ENCODE results near the gene RPS19. TPM values are rescaled to one million over a fixed set of nuclear protein-coding genes. Genes with fewer than 3 reads are reported as not detected.

The RPS19 gene
- 1,000 to 10,000 TPM in 1 of 2 donors, 100 to 1,000 TPM in 1; 869 to 1,199 TPM for total RNA-seq
- 1,270 TPM for polyA plus RNA-seq (ENCODE audit: insufficient read depth, low read depth, low replicate concordance)
- long read RNA-seq, donor 1, transcript RPS19-205 (3 exons, 601 nt): minor isoform, 6 of 2,193 reads
- long read RNA-seq, donor 1, transcript RPS19-206 (6 exons, 2,359 nt): major isoform, 1,611 of 2,193 reads
- long read RNA-seq, donor 1, partial matches to known transcripts: 563 of 2,193 reads
- long read RNA-seq, donor 1, other reads (novel, unspliced or antisense): 6 of 2,193 reads
- long read RNA-seq, donor 2, transcript RPS19-206 (6 exons, 2,359 nt): major isoform, 1,030 of 1,778 reads
- long read RNA-seq, donor 2, partial matches to known transcripts: 734 of 1,778 reads
- long read RNA-seq, donor 2, other reads (novel, unspliced or antisense): 7 of 1,778 reads

DNA sequence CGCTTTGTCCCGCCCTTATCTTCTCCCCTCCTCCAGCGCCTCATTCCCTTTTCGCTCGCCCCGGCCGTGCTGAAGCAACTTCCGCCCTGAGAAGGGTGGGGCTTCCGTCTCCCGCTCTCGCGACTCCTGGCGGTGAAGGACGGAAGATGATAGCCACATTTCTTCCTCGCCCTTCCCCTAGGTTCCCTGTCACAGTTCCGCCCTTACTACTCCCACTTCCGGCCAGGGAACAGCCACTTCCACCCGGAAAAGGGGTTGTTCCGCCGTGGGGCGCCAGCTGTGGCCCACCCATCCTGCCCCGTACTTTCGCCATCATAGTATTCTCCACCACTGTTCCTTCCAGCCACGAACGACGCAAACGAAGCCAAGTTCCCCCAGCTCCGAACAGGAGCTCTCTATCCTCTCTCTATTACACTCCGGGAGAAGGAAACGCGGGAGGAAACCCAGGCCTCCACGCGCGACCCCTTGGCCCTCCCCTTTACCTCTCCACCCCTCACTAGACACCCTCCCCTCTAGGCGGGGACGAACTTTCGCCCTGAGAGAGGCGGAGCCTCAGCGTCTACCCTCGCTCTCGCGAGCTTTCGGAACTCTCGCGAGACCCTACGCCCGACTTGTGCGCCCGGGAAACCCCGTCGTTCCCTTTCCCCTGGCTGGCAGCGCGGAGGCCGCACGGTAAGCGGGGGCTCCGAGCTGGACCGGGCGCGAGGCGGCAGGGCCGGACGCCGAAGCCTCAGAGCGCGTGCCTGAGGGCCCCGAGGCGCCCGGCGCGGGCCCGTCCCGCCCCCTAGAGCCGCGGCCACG lies at the start of gene RPS19:
RPS19 (plus strand) TSS at position 638 of the 801 bp plus-strand sequence. CDS start 520 bp downstream, outside the sequence.
- intact Hi-C loops (cut with DNase I; ENCODE audit: low total_unique reads): no loop called here
- 1% methylated on average over 34 to 53 of the region's 76 CpGs for WGBS, 2 donors
- peaks cover 20% of the 10 kb centered on the region for H3K4me1 ChIP-seq
- peak within 1 kb of the TSS; percentile 79 to 99 for H3K4me3 ChIP-seq
- H3K36me3 ChIP-seq (ENCODE audit: low read depth, missing control alignments): no peaks in the 10 kb centered on the region
- TF ChIP-seq, protein P1, sequence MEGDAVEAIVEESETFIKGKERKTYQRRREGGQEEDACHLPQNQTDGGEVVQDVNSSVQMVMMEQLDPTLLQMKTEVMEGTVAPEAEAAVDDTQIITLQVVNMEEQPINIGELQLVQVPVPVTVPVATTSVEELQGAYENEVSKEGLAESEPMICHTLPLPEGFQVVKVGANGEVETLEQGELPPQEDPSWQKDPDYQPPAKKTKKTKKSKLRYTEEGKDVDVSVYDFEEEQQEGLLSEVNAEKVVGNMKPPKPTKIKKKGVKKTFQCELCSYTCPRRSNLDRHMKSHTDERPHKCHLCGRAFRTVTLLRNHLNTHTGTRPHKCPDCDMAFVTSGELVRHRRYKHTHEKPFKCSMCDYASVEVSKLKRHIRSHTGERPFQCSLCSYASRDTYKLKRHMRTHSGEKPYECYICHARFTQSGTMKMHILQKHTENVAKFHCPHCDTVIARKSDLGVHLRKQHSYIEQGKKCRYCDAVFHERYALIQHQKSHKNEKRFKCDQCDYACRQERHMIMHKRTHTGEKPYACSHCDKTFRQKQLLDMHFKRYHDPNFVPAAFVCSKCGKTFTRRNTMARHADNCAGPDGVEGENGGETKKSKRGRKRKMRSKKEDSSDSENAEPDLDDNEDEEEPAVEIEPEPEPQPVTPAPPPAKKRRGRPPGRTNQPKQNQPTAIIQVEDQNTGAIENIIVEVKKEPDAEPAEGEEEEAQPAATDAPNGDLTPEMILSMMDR (IDR thresholded peaks at IDR 0.05): peak; percentile 60 to 87 (median 78)
- no peak for TF ChIP-seq POLR2A (IDR thresholded peaks at IDR 0.05)
- no peaks in the 10 kb centered on the region for H3K27me3 ChIP-seq
- H3K27ac ChIP-seq: peak within 1 kb of the TSS; percentile 78 to 94
- no peaks in the 10 kb centered on the region for H3K9me3 ChIP-seq
- DNase-seq: peak; percentile 99

DNA sequence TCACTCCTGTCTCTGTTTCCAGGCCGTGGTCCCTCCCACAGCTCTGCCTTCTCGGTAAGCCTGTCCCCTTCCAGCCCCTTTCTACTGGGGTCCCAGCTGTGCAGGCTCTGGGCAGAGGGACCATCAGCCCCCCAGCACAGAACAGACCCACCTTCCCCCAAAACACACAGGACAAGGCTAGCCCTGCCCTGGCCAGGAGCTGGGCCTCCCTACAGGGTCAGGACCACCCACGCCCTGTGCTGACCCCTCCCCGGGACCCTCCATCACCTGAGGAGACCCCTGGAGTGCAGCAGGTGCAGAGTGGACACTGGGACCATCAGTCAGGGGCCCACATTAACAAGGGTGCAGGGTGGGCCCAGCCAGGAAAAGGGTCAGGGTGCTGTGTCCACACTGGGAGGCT lies 49.8 kb upstream of the RPS19 start:
- intact Hi-C loops (cut with DNase I; ENCODE audit: low total_unique reads): no loop called here
- no peak overlapping the region for H3K27ac ChIP-seq
- H3K36me3 ChIP-seq (ENCODE audit: low read depth, missing control alignments): no peaks in the 10 kb centered on the region
- DNase-seq: no peak
- H3K4me3 ChIP-seq: no peak overlapping the region
- H3K4me1 ChIP-seq: no peaks in the 10 kb centered on the region
- no peak for TF ChIP-seq POLR2A (IDR thresholded peaks at IDR 0.05)
- TF ChIP-seq, protein P1 (IDR thresholded peaks at IDR 0.05): no peak
- 40 to 61% methylated on average over 1 to 4 of the region's 4 CpGs for WGBS, 2 donors
- H3K9me3 ChIP-seq: no peaks in the 10 kb centered on the region
- no peaks in the 10 kb centered on the region for H3K27me3 ChIP-seq

DNA sequence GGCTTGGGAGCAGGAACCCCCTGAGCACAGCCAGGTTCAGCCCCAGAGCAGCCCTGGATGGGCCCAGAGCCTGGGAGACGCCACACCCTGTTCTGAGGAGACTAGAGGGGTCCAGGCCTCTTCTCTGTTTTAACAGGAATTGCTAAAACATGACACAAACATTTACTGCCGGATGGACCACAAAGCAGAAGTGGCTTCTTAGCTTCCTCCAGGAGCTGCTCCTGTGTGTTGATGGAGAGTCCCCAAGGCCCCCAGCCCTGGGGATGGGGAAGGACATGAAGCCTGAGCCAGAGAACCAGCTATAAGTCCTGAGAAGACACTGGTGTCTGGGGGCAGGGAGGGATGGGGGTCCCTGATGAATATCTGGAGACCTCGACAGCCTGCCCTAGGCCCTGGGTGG lies 49.0 kb upstream of the RPS19 start:
- no peaks in the 10 kb centered on the region for H3K4me1 ChIP-seq
- no peaks in the 10 kb centered on the region for H3K36me3 ChIP-seq (ENCODE audit: low read depth, missing control alignments)
- intact Hi-C loops (cut with DNase I; ENCODE audit: low total_unique reads): no loop called here
- no peak for DNase-seq
- H3K27ac ChIP-seq: no peak overlapping the region
- no peak overlapping the region for H3K4me3 ChIP-seq
- no peaks in the 10 kb centered on the region for H3K9me3 ChIP-seq
- no peak for TF ChIP-seq POLR2A (IDR thresholded peaks at IDR 0.05)
- TF ChIP-seq, protein P1 (IDR thresholded peaks at IDR 0.05): no peak
- WGBS, 2 donors: 68 to 73% methylated on average over 3 of the region's 3 CpGs
- H3K27me3 ChIP-seq: no peaks in the 10 kb centered on the region

DNA sequence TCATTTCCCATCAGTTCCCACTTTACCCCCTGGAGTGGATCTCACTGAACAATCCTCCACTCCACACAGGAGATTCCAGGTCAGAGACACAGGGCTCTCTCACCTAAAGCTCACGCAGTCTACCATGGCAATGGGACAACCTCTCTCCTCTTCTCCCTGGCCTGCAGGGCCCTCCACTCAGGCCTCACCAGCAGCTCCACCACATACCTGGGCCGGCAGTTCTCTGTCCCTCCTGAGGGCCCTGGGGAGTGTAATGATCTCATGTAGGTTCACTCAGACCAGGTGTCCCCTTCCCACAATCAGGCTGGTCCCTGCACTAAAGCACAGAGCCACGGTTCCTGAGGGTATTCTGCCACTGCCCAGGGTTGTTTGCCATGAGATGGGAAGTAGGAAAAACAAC lies 48.1 kb upstream of the RPS19 start:
- H3K4me3 ChIP-seq: no peak overlapping the region
- H3K27ac ChIP-seq: no peak overlapping the region
- TF ChIP-seq, protein P1 (IDR thresholded peaks at IDR 0.05): no peak
- no peak for TF ChIP-seq POLR2A (IDR thresholded peaks at IDR 0.05)
- WGBS, 2 donors: 62 to 69% methylated on average over 3 of the region's 3 CpGs
- no peak for DNase-seq
- H3K36me3 ChIP-seq (ENCODE audit: low read depth, missing control alignments): no peaks in the 10 kb centered on the region
- H3K9me3 ChIP-seq: no peaks in the 10 kb centered on the region
- H3K27me3 ChIP-seq: no peaks in the 10 kb centered on the region
- no peaks in the 10 kb centered on the region for H3K4me1 ChIP-seq
- intact Hi-C loops (cut with DNase I; ENCODE audit: low total_unique reads): no loop called here

Measured in testis (tissue), 5 donors.